NCI-H82 treated with DMSO at 0.1 percent for 48 hours (cell line): ENCODE data around the gene NKD1.

Experiments used
- DNase-seq: peaks from one replicate; lab custom pipeline; 2025; ENCODE audit not compliant: unreplicated experiment; lab: John Stamatoyannopoulos, UW

Gene NKD1

GRCh38 chr16:50643192-50643591, 95.0 kb downstream of the NKD1 start:
- peak; percentile 18 for DNase-seq

- DNase-seq, result no peak
These were observed 96.0 kb downstream of the NKD1 start for GRCh38 chr16:50644245-50644644.

- no peak for DNase-seq
These were observed 96.5 kb downstream of the NKD1 start for GRCh38 chr16:50644729-50645128.

GRCh38 chr16:50645563-50646220, 97.5 kb downstream of the NKD1 start:
- DNase-seq, result no peak

GRCh38 chr16:50646345-50646744, 98.1 kb downstream of the NKD1 start:
- no peak for DNase-seq

GRCh38 chr16:50651835-50652438, 103.7 kb downstream of the NKD1 start:
- no peak for DNase-seq

GRCh38 chr16:50652836-50653425, 104.7 kb downstream of the NKD1 start:
- DNase-seq, result peak; percentile 49

GRCh38 chr16:50653633-50654519, 105.7 kb downstream of the NKD1 start:
- no peak for DNase-seq

- DNase-seq, result no peak
These were observed 107.4 kb downstream of the NKD1 start for GRCh38 chr16:50655558-50656055.

- DNase-seq, result no peak
These were observed 109.0 kb downstream of the NKD1 start for GRCh38 chr16:50657241-50657640.

- DNase-seq, result no peak
These were observed 111.6 kb downstream of the NKD1 start for GRCh38 chr16:50659806-50660205.

- DNase-seq, result no peak
These were observed 114.2 kb downstream of the NKD1 start for GRCh38 chr16:50662306-50662940.

- DNase-seq, result no peak
These were observed 116.1 kb downstream of the NKD1 start for GRCh38 chr16:50664270-50664669.

GRCh38 chr16:50665128-50665878, 117.1 kb downstream of the NKD1 start:
- DNase-seq, result peak; percentile 17

GRCh38 chr16:50666658-50667496, 118.7 kb downstream of the NKD1 start:
- no peak for DNase-seq

GRCh38 chr16:50667497-50668367, 119.5 kb downstream of the NKD1 start:
- no peak for DNase-seq

GRCh38 chr16:50668368-50669008, 120.3 kb downstream of the NKD1 start:
- no peak for DNase-seq

- DNase-seq, result no peak
These were observed 121.5 kb downstream of the NKD1 start for GRCh38 chr16:50669741-50670140.
